ENCODE measurements around the gene ZFP90. TPM values are rescaled to one million over a fixed set of nuclear protein-coding genes. Genes with fewer than 3 reads are reported as not detected.
"Not testable (repeated sequence)": the region's sequence is repeated elsewhere in the genome, so short reads cannot be mapped to it uniquely, and the experiment has no call there.

Gene ZFP90
- total RNA-seq, 1 donor from 2014 or later: 19.3 TPM

DNA sequence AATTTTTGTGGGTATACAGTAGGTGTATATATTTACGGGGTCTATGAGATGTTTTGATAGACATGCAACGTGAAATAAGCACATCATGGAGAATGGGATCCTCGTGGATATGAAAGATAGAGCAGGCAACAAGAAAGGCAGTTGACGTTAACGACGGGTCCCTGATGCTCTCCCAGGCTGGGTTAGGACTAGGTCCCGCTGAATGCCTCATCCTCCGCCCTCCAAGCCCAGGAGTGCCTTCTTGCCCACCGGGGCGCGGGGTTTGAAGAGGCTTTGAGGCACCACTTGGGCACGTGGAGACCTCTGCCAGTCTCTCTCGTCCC lies 9.5 kb upstream of the ZFP90 start:
- H3K4me3 ChIP-seq (ENCODE audit: low read length in 3 of 3): peak overlapping the region; percentile 74 to 83 (median 78)
- no peak overlapping the region for H3K27ac ChIP-seq (ENCODE audit: low read depth, low read length)
- peak overlapping the region in 1 of 3 donors; percentile 81 for H3K9ac ChIP-seq (ENCODE audit: low read depth in 1 of 3, low read length in 3 of 3)
- no peaks in the 10 kb centered on the region for H3K9me3 ChIP-seq (ENCODE audit: control insufficient read depth in 3 of 3, low read length in 3 of 3)
- H3K36me3 ChIP-seq (ENCODE audit: control insufficient read depth in 3 of 3, insufficient read depth in 3 of 3, low read length in 3 of 3): no peaks in the 10 kb centered on the region
- H3K27me3 ChIP-seq (ENCODE audit: control insufficient read depth in 3 of 3, insufficient read depth in 3 of 3, low read length in 3 of 3): no peaks in the 10 kb centered on the region
- peaks cover 14 to 22% (median 17%) of the 10 kb centered on the region in 3 donors for H3K4me1 ChIP-seq (ENCODE audit: control insufficient read depth in 3 of 3, insufficient read depth in 3 of 3, low read length in 3 of 3)

DNA sequence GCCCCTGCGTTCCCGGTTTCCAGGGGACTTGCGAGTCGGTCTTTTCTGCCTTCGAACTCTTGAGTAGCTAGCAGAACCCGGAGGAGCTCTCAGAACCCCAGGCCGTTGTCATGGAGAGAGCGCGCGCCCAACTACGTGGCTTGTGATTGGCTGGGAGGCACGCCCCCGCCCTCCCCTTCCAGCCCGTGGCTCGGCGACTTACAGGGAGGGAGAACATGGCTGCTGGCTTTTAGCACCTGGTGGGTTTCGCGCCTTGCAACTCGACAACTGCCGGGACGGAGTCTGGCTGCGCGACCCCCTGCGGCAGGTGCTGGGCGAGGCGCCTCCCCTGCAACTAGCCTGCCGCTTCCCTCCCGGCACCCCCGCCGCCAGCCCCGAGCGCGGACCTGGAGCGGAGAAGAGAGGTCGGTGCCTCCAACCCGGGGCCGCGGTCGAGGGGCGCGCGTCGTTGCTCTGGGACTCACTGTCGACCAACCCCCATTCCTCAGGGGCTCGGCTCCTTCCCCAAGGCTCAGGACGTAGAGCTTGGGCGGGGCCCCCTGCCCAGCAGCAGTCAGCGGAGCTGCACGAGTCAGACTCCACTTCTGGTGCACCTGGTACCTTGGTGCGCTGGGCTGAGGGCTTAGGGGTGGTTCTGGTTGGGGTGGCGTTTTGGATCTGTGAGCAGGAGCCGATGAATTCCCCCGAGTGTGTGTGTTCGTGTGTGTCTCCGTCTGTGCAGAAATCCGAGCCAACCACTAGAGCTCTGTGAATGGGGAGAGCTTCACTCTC lies 9.0 kb upstream of the ZFP90 start:
- peaks cover 14 to 22% (median 17%) of the 10 kb centered on the region in 3 donors for H3K4me1 ChIP-seq (ENCODE audit: control insufficient read depth in 3 of 3, insufficient read depth in 3 of 3, low read length in 3 of 3)
- H3K36me3 ChIP-seq (ENCODE audit: control insufficient read depth in 3 of 3, insufficient read depth in 3 of 3, low read length in 3 of 3): no peaks in the 10 kb centered on the region
- no peak overlapping the region for H3K27ac ChIP-seq (ENCODE audit: low read depth, low read length)
- peak overlapping the region; percentile 45 to 81 (median 65) for H3K9ac ChIP-seq (ENCODE audit: low read depth in 1 of 3, low read length in 3 of 3)
- H3K9me3 ChIP-seq (ENCODE audit: control insufficient read depth in 3 of 3, low read length in 3 of 3): no peaks in the 10 kb centered on the region
- no peaks in the 10 kb centered on the region for H3K27me3 ChIP-seq (ENCODE audit: control insufficient read depth in 3 of 3, insufficient read depth in 3 of 3, low read length in 3 of 3)
- H3K4me3 ChIP-seq (ENCODE audit: low read length in 3 of 3): peak overlapping the region; percentile 74 to 83 (median 78)

DNA sequence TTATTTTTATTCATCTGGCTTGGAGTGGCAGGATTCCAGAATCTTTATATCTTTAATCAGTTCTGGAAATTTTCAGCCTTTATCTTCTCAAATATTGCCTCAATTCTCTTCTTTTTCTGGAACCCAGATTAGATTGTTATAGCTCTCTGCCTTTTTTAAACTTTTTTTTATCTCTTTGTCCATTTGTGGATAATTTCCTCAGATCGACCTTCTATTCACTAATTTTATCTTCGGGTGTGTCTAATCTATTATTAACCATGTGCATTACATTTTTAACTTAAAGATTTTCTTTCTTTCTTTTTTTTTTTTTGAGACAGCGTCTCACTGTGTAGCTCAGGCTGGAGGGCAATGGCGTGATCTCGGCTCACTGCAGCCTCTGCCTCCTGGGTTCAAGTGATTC lies 5.2 kb upstream of the ZFP90 start:
- Histone ChIP-seq H3K9ac (ENCODE audit: low read depth in 1 of 3, low read length in 3 of 3) (no peak overlapping the region), H3K9me3 (ENCODE audit: control insufficient read depth in 3 of 3, low read length in 3 of 3) (no peaks in the 10 kb centered on the region), H3K4me3 (ENCODE audit: low read length in 3 of 3) (no peak overlapping the region), H3K36me3 (ENCODE audit: control insufficient read depth in 3 of 3, insufficient read depth in 3 of 3, low read length in 3 of 3) (no peaks in the 10 kb centered on the region), H3K27ac (ENCODE audit: low read depth, low read length) (no peak overlapping the region), H3K4me1 (ENCODE audit: control insufficient read depth in 3 of 3, insufficient read depth in 3 of 3, low read length in 3 of 3) (peaks cover 12 to 21% (median 16%) of the 10 kb centered on the region in 3 donors), H3K27me3 (ENCODE audit: control insufficient read depth in 3 of 3, insufficient read depth in 3 of 3, low read length in 3 of 3) (no peaks in the 10 kb centered on the region)

DNA sequence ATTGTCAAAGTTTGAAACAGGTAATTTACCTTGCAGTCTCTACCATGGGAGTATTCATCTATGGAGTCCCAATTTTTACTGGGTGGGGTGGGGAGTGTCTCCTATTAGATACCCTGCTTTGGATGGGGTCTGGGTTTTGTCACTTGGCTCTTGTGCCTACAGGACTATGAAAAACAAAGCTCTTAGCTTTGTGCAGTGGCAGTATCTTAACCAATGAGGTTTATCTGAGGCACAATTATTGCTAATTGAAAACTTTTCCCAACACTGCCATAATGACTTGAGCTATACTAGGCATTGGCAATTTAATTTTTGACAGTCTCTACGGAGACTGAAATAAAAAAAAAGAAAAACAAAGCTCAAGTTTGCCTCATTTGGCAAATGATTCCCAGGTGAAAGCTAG lies 3.8 kb upstream of the ZFP90 start:
- Histone ChIP-seq H3K4me1 (ENCODE audit: control insufficient read depth in 3 of 3, insufficient read depth in 3 of 3, low read length in 3 of 3) (peaks cover 10 to 16% (median 13%) of the 10 kb centered on the region in 3 donors), H3K36me3 (ENCODE audit: control insufficient read depth in 3 of 3, insufficient read depth in 3 of 3, low read length in 3 of 3) (no peaks in the 10 kb centered on the region), H3K4me3 (ENCODE audit: low read length in 3 of 3) (no peak overlapping the region), H3K27me3 (ENCODE audit: control insufficient read depth in 3 of 3, insufficient read depth in 3 of 3, low read length in 3 of 3) (no peaks in the 10 kb centered on the region), H3K9ac (ENCODE audit: low read depth in 1 of 3, low read length in 3 of 3) (no peak overlapping the region), H3K9me3 (ENCODE audit: control insufficient read depth in 3 of 3, low read length in 3 of 3) (no peaks in the 10 kb centered on the region), H3K27ac (ENCODE audit: low read depth, low read length) (no peak overlapping the region)

DNA sequence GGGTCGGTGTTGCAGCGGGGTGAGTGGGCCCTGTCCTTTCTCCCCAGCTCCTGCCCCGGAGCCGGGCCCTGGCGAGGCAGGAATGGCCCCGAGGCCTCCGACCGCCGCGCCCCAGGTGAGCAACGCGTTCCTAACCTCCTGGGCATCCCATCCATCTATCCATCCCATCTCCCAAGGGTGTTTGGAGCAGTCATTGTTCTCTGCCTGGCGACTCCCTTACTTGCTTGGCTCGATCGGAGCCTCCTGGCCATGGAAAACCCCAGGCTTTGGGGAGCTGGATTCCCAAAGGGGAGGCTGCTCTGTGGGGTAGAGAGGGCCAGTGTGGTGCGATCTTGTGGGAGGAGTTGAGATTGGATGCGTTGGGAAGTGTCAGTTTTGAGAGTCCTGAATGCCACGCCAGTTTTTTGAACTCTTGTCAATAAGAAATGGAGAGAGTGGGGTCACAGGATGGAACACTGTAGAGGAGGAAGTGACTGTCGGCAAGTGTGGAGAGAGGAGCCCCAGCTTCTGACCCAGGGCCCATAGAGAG lies 684 bp downstream of the ZFP90 start:
- no peaks in the 10 kb centered on the region for H3K27me3 ChIP-seq (ENCODE audit: control insufficient read depth in 3 of 3, insufficient read depth in 3 of 3, low read length in 3 of 3)
- H3K9ac ChIP-seq (ENCODE audit: low read depth in 1 of 3, low read length in 3 of 3): peak overlapping the region; percentile 59 to 72 (median 60)
- H3K9me3 ChIP-seq (ENCODE audit: control insufficient read depth in 3 of 3, low read length in 3 of 3): no peaks in the 10 kb centered on the region
- peaks cover 8% of the 10 kb centered on the region in 3 donors for H3K4me1 ChIP-seq (ENCODE audit: control insufficient read depth in 3 of 3, insufficient read depth in 3 of 3, low read length in 3 of 3)
- peaks cover 3 to 18% (median 4%) of the 10 kb centered on the region in 3 donors for H3K36me3 ChIP-seq (ENCODE audit: control insufficient read depth in 3 of 3, insufficient read depth in 3 of 3, low read length in 3 of 3)
- H3K27ac ChIP-seq (ENCODE audit: low read depth, low read length): no peak overlapping the region
- H3K4me3 ChIP-seq (ENCODE audit: low read length in 3 of 3): peak overlapping the region; percentile 82 to 93 (median 87)

DNA sequence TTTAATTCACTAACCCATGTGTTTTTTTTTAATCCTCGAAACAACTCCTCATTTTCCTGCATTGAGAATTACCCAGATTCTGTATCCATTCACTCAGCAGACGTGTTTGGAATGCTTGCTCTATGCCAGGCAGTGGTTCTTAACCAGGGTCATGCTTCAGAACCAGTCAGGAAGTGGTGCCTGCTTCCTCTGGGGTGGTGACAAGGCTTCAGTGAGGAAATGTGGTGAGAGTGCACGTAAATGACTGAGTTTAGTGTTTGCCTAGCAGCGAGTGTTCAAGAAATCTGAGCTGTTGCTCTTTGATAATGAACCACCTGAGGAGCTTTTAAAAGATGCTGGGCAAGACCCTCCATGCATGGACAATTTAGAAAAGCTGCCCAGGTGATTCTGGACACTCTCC lies 9.9 kb downstream of the ZFP90 start:
- no peaks in the 10 kb centered on the region for H3K4me1 ChIP-seq (ENCODE audit: control insufficient read depth in 3 of 3, insufficient read depth in 3 of 3, low read length in 3 of 3)
- H3K9me3 ChIP-seq (ENCODE audit: control insufficient read depth in 3 of 3, low read length in 3 of 3): peaks cover 0 to 11% (median 4%) of the 10 kb centered on the region in 3 donors
- no peaks in the 10 kb centered on the region for H3K27me3 ChIP-seq (ENCODE audit: control insufficient read depth in 3 of 3, insufficient read depth in 3 of 3, low read length in 3 of 3)
- H3K4me3 ChIP-seq (ENCODE audit: low read length in 3 of 3): no peak overlapping the region
- peaks cover 36 to 48% (median 39%) of the 10 kb centered on the region in 3 donors for H3K36me3 ChIP-seq (ENCODE audit: control insufficient read depth in 3 of 3, insufficient read depth in 3 of 3, low read length in 3 of 3)
- no peak overlapping the region for H3K9ac ChIP-seq (ENCODE audit: low read depth in 1 of 3, low read length in 3 of 3)
- no peak overlapping the region for H3K27ac ChIP-seq (ENCODE audit: low read depth, low read length)

DNA sequence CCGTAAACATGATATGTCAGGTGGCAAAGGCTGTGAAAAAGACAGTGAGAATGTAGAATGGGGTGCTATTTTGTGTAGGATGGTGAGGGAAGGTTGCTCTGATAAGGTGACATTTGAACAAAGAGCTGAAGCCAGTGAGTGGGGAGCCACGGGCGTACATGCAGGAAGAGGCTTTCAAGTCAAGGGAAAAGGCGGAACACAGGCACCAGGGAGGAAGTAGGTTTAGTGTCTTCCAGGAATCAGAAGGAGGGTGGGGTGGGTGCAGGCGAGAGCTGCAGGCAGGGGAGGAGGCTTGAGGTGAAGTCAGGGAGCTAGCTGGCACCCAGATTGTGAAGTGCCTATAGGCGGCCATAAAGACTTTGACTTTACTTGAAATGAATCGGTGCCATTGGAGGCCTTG lies 14.1 kb downstream of the ZFP90 start:
- Histone ChIP-seq H3K4me1 (ENCODE audit: control insufficient read depth in 3 of 3, insufficient read depth in 3 of 3, low read length in 3 of 3) (no peaks in the 10 kb centered on the region), H3K36me3 (ENCODE audit: control insufficient read depth in 3 of 3, insufficient read depth in 3 of 3, low read length in 3 of 3) (peaks cover 62 to 77% (median 62%) of the 10 kb centered on the region in 3 donors), H3K4me3 (ENCODE audit: low read length in 3 of 3) (no peak overlapping the region), H3K9ac (ENCODE audit: low read depth in 1 of 3, low read length in 3 of 3) (no peak overlapping the region), H3K27me3 (ENCODE audit: control insufficient read depth in 3 of 3, insufficient read depth in 3 of 3, low read length in 3 of 3) (no peaks in the 10 kb centered on the region), H3K27ac (ENCODE audit: low read depth, low read length) (no peak overlapping the region), H3K9me3 (ENCODE audit: control insufficient read depth in 3 of 3, low read length in 3 of 3) (peaks cover 26% of the 10 kb centered on the region in 3 donors)

DNA sequence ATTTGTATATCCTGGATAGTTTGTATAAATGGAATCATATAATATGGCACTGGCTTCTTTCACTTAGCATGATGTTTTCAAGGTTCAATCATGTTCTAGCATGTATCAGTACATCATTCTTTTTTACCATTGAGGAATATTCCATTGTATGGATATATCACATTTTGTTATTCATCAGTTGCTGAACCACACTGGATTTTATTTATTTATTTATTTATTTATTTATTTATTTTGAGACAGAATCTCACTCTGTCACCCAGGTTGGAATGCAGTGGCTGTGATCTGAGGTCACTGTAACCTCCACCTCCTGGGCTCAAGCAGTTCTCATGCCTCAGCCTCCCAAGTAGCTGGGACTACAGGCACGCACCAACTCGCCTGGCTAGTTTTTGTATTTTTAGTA lies 21.2 kb downstream of the ZFP90 start:
- Histone ChIP-seq H3K36me3 (ENCODE audit: control insufficient read depth in 3 of 3, insufficient read depth in 3 of 3, low read length in 3 of 3) (peaks cover 69 to 83% (median 81%) of the 10 kb centered on the region in 3 donors), H3K9me3 (ENCODE audit: control insufficient read depth in 3 of 3, low read length in 3 of 3) (peaks cover 43 to 80% (median 56%) of the 10 kb centered on the region in 3 donors)
- not testable (repeated sequence) for H3K4me3 ChIP-seq (ENCODE audit: low read length in 3 of 3); H3K4me1 ChIP-seq (ENCODE audit: control insufficient read depth in 3 of 3, insufficient read depth in 3 of 3, low read length in 3 of 3); H3K9ac ChIP-seq (ENCODE audit: low read depth in 1 of 3, low read length in 3 of 3); H3K27me3 ChIP-seq (ENCODE audit: control insufficient read depth in 3 of 3, insufficient read depth in 3 of 3, low read length in 3 of 3); H3K27ac ChIP-seq (ENCODE audit: low read depth, low read length)

DNA sequence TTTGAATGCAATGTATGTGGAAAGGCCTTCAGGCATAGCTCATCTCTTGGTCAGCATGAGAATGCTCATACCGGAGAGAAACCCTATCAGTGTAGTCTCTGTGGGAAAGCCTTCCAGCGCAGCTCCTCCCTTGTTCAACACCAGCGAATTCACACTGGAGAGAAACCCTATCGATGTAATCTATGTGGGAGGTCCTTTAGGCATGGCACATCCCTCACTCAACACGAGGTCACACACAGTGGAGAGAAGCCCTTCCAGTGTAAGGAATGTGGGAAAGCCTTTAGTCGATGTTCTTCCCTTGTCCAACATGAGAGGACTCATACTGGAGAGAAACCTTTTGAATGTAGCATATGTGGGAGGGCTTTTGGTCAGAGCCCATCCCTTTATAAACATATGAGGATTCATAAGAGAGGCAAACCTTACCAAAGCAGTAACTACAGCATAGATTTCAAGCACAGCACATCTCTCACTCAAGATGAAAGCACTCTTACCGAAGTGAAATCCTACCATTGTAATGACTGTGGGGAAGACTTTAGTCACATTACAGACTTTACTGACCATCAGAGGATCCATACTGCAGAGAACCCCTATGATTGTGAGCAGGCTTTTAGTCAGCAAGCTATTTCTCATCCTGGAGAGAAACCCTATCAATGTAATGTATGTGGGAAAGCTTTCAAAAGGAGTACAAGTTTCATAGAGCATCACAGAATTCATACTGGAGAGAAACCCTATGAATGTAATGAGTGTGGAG lies 24.7 kb downstream of the ZFP90 start:
- Histone ChIP-seq H3K36me3 (ENCODE audit: control insufficient read depth in 3 of 3, insufficient read depth in 3 of 3, low read length in 3 of 3) (peaks cover 41 to 50% (median 49%) of the 10 kb centered on the region in 3 donors), H3K4me3 (ENCODE audit: low read length in 3 of 3) (peak overlapping the region; percentile 2 to 24 (median 17)), H3K4me1 (ENCODE audit: control insufficient read depth in 3 of 3, insufficient read depth in 3 of 3, low read length in 3 of 3) (no peaks in the 10 kb centered on the region), H3K9me3 (ENCODE audit: control insufficient read depth in 3 of 3, low read length in 3 of 3) (peaks cover 51 to 78% (median 52%) of the 10 kb centered on the region in 3 donors), H3K9ac (ENCODE audit: low read depth in 1 of 3, low read length in 3 of 3) (no peak overlapping the region), H3K27ac (ENCODE audit: low read depth, low read length) (no peak overlapping the region), H3K27me3 (ENCODE audit: control insufficient read depth in 3 of 3, insufficient read depth in 3 of 3, low read length in 3 of 3) (no peaks in the 10 kb centered on the region)
